CD4-positive, alpha-beta T cell treated with Interleukin-12 subunit alpha and Interleukin-12 subunit beta, for 1 hour (primary cell): ENCODE data around the gene PRDM10.
"Not testable (repeated sequence)": the region's sequence is repeated elsewhere in the genome, so short reads cannot be mapped to it uniquely, and the experiment has no call there.

Experiments
- DNase-seq: peaks from one replicate; pipeline ENCODE4 v3.0.0-alpha.2; 2020

The PRDM10 gene

DNA sequence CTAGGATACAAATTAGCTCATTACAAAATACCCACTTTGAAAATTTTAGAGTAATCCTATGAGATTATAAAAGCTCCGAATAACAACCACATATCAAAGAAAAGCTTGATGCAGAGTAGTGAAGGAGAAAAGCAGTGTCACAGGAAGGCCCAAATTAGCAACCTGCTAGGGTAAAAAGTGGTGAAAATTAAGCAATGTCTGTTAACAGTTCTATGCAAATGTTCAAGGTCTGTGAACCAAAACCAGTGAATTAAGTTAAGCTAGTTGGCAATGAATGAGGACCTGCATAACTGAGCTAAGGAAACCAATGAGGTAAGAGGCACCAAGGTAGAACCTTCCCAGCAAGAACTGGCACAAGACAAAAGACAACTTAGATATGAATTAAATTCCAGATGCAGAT, 29.6 kb downstream of the PRDM10 start:
- DNase-seq = no peak

DNA sequence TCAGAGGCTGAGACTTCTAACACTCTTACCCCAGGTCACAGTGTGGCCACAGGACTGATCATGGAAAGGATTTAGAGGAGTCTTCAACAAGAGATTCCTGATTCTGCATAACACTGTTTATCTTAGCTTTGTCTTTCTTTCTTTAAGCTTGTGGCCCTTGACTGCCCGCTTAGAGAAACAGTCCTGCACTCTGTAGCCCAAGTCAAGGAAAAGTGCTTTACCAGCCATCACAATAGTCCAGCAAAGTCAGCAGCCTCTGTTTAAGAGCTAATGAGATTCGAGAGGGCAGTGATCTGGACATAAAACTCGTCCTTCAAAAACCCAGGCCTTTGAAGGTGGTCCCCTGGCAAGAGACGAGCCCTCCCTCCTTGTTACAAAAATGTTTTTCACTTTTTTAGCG, 30.0 kb downstream of the PRDM10 start:
- DNase-seq = no peak

DNA sequence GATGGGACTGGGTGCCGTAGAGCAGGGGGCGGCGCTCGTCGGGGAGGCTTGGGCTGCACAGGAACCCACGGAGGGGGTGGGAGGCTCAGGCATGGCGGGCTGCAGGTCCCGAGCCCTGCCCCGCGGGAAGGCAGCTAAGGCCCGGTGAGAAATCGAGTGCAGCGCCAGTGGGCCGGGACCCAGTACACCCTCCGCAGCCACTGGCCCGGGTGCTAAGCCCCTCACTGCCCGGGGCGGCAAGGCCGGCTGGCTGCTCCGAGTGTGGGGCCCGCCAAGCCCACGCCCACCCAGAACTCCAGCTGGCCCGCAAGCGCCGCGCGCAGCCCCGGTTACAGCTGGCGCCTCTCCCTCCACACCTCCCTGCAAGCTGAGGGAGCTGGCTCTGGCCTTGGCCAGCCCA, 30.8 kb downstream of the PRDM10 start:
- not testable (repeated sequence) for DNase-seq

DNA sequence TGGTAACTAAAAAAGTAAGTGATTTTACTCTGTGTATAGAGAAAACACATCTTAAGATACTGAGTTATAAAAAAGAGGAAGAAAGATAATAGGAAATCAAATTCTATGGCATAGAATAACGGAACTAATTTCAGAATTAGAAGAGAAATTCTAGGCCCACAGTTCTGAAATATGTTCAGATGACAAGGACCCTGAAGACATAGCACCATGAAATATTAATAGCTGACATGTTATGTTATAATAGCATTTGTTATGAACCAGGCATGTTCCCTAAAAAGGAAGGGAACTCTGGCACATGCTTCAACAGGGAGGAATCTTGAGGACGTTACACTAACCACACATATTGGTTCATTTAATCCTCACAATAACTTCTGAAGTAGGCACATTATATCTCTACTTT, 32.7 kb downstream of the PRDM10 start:
- DNase-seq = no peak

DNA sequence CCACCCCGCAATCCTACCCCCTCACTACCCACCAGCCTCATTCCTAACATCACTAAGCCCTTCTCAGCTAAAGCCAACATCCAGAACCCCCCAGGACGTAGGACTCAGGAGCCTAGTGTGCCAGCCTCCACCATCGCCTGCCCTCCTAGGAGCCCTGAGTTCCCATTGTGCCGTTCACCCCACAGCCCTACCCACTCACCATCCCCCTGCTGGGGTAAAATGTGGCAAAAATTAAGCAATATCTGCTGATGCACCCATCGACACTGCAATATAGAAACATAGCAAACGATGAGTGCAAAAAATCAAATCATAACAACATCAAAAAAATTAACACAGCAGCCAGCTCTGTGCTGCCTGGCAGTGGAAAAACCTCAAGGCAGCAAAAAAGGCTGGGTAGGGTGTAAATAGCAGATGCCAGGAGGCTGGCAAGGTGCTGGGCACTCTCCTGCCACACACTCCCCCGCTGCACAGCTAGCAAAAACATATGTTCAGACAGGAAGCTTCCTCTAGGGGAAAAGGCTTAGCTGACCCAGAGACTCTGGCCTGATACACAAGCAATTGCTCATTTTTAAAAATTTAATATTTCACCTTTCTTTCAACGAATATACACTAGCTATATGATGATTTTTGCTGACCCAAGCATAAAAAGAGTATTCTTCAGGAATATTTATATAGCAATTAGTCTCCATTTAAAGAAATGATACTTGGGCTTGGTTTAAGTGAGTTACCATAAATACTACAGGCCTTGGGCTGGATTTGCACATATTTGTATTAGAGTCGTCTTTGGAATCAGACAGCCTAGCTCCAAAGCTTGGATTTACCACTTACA, 33.8 kb downstream of the PRDM10 start:
- DNase-seq = no peak

DNA sequence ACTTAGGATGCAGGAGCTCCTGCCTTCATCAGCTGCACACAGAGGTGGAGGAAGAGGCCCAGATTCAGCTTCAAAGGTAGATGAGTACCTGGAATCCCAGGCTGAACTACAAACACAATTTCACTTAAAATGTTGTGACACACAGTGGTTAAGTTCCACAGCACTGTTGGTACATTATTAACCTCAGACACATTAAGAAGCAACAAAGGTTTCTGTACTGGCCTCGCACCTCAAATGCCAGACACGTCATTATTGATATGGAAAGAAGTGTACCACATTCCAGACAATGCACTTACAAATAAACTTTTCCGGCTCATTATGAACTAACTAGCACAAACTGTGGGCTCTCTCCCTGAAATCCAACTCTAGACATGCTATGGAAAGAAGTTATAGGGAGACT, 34.6 kb downstream of the PRDM10 start:
- no peak for DNase-seq

DNA sequence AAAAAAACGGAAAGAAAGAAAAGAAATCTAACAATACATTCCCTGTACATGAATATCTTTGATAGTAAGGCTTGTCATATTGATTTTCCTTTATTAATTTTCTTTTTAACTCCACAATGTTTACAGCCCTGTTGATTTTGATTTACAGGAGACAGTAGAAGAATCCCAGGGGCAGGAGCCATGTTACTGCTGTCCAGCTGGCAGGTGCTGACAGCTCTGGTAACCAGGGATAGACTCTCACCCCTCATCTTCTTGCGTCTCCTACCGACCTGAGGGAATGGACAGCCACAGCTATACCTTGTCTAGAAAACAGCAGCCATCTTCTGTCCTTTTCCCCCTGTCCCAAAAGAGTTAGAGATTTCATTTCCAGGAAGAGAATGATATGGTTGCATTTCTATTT, 37.4 kb downstream of the PRDM10 start:
- no peak for DNase-seq

DNA sequence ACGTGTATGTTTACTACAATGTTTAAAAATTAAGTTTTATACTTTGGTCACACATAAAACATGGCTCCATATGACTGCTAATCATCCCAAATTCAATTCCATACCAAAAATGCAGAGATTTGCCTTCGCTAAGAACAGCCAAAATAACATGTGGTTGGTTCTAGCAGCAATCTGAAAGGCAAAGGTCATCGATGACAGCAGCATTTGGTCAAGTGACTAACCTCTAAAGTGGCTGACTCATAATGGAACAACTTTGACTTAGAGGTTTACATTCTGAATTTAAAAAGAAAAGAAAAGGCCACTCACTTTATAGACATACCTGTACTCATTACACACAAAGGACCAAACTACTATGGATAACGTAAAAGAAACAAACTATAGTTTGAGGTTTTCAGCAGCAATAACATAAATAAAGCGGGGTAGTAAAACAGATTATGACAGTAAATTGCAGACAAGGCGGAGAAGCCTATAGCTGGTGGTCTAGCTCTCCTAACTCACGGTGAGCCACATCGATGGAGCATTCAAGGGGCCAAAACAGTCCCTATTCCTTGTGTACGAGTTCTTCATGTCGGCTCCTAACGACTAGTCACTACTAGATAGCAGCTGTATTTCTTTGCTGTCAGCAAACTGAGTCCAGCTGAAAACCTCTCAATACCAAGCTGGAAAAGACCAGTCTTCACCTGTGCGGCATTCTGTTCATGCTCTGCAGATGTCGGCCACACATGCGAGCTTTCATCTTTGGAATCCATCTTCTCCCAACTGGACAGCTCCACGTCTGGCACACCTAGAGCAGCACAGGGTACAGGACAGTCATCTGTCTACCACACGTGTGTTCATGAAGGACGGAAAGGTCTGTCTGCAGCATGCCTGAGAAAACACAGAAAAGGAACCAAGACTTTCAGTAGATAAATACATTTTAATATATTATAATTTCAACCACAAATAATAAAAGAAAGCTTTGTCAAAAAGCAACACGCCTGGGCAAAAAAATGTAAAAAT, 42.1 kb downstream of the PRDM10 start:
- no peak for DNase-seq

DNA sequence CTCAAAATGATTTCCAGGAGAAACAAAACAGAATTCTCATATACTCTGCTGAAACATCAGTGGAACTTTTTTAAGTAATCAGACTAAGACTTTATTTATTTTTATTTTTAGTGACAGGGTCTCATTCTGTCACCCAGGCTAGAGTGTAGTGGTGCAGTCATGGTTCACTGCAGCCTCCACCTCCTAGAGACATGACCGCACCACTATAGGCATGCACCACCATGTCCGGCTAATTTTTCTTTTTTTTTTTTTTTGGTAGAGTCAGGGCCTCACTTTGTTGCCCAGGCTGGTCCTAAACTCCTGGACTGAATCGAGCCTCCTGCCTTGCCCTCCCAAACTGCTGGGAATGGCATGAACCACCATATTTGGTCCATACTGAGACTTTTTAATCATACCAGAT, 42.9 kb downstream of the PRDM10 start:
- DNase-seq = no peak

DNA sequence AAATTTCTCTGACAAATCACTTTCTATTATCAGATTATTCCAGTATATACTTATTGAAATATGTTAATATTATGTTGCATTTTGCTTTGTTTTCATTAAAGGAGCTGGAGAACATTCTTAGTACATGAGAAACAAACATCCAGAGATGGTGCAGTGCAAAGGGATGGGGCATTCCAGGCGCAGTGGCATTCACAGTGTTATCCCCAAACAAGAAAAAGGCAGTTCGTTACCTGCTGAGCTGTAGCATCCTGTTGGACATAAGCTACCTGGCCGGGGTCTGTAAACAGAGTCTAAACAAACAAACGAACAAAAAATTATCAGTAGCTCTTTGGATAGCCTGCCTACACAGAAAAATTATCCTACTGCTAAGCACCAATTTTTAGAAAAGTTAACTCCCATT, 47.4 kb downstream of the PRDM10 start:
- no peak for DNase-seq

DNA sequence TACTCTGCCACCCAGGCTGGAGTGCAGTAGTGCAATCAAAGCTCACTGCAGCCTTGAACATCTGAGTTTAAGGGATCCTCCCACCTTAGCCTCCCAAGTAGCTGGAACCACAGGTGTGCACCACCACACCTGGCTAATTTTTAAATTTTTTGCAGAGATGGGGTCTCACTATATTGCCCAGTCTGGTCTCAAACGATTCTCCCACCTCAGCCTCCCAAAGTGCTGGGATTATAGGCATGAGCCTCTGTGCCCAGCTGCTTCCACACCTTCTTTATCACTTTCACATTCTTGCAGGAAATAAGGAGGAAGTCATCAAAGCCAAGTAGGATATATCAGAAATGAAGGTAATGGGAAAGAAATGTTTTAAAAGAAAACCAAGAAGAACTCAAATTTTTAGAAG, 47.9 kb downstream of the PRDM10 start:
- not testable (repeated sequence) for DNase-seq

DNA sequence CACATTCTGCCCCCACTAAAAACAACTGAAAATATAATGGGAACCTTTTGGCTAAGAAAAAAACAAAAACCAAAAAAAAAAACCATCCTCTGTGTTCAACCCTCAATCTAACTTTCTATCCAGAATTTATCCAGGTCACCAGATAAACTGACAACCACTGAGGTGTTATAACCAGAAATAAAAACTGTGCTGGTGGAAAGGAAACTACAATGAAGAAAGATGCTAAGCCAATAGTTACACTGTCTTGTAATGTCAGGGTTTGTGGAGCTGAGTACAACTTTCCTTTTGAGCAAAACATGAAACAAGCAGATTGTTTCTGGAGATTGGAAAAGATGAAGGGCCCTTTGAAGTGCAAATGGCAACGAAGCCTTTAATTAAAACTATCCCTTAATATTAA, 50.8 kb downstream of the PRDM10 start:
- no peak for DNase-seq

DNA sequence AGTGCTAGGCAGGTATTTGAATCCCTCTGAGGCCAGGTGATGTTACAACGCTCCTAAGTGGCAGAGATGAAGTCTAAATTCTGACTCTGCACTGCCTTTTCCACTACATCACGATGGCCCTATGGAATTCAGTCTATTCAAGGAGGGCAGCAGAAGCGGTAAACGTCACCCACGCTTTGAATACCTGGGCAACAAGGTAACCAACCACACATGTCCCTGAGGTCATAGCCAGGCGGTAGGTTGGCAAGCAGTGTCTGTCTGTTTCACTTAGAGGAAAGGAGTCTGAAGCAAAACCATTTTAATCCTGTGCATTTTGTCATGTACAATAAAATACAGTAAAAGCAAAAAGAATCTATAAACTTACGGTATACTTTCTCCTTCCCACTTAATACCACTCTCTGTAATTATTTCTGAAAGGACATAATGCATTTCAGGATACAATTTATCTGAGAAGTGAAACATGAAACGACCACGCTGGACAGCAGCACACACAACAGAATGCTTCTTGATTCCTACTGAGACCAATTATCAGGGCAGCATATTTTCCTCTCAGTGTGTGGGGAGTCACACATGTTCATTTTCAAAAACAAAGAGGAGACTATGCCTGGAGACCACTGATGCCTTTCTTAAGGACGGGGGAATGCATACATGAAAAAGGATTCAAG, 51.3 kb downstream of the PRDM10 start:
- no peak for DNase-seq

DNA sequence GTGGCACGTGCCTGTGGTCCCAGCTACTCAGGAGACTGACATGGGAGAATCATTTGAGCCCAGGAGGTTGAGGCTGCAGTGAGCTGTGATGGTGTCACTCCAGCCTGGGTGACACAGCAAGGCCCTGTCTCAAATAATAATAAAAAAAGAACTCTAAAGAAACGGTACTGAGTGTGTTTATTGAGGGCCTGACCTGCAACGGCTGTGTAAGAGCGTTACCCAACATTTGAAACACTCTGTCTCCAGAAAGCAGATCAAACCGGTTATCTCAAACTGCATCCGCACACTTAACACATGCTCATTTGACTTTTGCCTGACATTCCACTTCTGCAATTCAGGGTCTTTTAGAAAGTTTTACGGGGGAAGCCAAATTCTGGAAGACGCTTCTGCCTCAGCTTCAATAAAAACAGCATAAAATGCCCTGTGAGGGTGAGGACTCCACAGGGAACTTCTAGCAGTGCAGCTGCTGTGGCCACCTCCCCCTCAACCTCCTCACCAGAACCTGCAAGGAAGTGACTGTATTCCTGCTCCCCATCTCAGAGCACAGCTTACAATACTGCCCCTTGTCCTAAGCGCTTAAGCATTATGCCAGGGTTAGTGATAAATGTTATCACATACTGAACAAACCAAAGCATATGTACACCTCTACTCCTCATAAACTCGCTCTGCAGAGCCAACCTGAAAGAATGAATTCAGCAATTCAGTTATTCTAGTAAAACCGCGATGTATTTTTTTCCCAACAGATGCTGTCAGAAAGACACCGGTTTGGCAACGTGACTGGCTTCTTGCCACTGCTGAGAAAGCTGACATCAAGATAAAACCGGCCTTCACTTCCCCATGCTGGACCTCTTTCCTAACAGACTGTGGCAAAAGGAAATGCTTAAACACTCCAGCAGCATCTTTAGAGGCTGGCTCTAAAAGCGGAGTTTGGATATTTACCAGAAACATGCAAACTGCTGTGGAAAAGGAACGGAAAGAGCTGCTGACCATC, 52.2 kb downstream of the PRDM10 start:
- DNase-seq = no peak

DNA sequence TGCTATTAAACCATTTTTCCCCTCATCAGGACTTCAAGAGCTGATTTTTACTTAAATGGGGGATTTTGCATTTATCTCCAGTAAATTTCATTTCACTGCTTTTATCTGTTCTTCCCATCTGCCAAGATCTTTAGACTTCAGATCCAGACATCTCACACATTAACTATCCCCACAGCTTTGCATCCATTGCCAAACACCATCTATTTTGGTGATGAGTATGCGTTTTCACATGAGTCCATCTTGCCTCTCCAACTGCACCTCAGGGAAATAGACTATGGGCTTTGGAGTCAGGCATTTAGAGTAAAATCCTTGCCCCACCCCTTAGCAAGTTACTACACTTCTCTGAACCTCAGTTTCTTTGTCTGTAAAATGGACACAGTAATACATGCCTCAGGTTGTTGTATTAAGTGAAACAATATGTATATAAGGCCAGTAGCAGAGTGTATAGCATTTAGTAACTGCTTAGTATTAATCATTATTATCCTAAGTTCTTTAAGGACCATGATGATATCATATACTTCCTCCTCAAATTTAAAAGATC, 53.6 kb downstream of the PRDM10 start:
- DNase-seq = no peak

DNA sequence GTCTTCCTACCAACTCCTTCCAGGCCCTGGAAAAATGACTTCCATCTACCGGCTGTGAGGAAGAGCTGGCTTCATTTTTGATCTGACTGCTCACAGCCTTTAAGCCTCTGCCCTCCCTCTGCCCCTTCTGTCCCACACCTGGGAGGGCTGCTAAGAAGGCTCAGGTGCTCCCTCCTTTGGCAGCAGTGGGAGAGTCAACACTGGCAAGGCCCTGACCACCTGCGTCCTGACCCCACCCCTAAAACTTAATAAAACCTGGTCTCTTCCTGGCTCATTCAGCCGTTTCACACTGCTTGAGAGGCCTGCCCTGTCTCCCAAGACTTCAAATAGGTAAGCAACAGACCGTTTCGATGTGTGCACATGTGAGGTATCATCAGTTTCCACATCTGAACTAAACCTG, 55.2 kb downstream of the PRDM10 start:
- no peak for DNase-seq

DNA sequence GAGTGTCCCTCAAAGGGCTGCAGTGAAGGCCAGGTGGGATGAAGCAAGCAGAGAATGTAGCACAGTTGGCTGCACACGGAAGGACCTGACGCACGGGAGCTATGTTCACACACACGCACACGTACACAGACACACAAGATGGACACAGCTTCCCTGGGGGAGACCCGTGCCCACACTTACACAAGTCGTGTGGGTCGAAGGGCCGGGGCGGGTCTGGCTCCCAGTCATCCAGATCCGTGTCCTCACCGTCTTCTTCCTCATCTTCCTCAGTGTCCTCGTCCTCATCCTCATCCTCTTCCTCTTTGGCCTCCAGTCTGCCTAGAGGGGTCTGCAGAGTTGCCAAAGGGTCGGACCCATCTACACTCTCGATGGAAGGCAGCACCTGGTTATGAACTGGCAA, 55.7 kb downstream of the PRDM10 start:
- DNase-seq = no peak

DNA sequence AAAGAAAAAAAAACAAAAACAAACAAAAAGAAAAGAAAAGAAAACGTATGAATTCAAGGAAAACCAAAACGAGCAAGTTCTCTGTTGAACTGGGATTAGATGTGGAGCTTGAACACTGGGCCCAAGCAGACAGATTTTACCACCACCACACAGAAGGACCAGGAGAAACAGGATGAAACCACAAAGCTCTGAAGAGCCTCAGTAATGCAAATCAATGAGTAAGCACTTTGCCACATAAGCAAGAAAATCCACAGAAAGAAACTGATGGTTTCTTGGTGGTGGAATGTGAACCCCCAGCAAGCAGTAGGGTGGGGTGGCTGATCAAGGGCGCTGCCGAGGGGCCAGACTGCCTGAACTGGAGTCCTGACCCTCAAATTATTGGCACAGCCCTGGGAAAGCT, 56.4 kb downstream of the PRDM10 start:
- DNase-seq = no peak

DNA sequence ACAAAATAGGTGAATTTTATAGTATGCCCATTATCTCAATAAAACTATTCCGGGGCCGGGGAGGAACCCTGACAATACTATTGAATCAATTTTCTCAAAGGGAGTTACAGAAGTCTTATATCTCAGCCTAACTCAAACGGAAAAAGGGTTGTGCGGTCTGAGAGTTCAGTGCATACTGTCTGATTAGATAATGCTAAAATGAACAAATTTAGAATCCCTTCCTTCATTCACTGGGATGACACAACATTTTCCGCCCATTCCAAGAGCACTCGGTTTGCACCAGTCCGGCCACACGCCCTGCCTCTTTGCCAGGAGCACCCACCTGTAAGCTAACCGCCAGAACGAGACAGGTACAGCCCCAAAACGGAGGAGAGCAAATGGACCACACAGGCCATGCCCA, 57.3 kb downstream of the PRDM10 start:
- no peak for DNase-seq

DNA sequence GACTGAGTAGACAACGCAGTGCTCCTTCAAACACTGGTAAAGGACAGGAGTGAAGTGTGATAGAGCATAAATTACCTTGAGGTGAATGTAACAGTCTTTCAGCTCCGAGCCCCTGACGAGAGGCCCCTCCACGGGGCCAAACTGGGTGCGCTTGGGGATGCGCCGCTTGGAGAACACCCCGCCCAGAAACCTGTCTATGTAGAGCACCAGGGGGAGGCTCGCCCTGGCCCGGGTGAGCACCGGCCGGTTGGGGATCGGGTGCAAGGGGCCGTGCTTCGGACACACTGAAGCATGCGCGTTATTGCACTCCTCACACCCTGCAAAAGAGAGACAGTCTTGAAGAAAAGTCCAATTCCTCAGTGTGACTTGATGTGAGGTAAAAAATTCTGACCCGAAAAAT, 57.9 kb downstream of the PRDM10 start:
- DNase-seq = no peak

DNA sequence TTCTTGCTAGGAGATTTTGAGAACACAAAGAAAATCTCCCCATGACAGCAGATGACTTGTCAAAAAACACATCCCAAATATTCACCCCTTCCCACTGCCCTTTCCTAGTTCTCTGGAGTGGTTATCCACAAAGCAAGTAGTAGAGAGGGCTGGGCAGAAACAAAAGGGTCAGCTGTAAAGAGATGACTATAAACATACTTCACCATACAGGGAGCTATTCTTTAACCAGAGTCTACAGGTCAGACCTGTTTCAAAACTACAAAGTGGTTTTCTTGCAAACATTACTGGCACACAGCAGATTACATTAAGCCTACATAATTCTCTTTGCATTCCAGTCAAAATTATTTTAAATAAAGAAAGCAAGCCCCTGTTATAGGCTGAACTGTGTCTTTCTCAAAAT, 59.6 kb downstream of the PRDM10 start:
- no peak for DNase-seq

DNA sequence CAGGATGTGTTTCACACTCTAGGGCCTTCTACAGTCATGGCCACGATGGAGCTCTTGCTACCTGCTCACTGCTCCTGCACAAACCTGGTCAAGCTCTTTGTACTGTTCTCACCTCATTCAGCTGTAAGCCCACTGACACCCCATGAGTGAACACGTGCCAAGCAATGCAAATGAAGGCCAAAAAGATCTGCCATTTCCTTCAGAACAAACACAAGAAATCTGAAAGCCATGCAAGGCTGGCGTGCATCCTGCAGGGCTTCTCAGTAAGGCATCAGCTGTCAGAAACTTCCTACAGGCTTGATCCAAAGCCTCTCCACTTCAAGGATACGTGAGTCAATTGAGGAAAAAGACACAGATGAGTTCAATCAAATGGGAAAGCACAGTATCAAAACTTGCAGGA, 63.1 kb downstream of the PRDM10 start:
- DNase-seq = no peak
